HUES64 (cell line): ENCODE data around the gene TP53TG3D.
"Not testable (repeated sequence)": the region's sequence is repeated elsewhere in the genome, so short reads cannot be mapped to it uniquely, and the experiment has no call there.

Experiments
- H3K27ac ChIP-seq: 2 replicates; pipeline ENCODE4 v1.7.0; 2013; ENCODE audit warnings: low read depth, low read length, inconsistent platforms
- H3K27me3 ChIP-seq: 2 replicates; pipeline ENCODE4 v1.6.1; 2013; ENCODE audit warnings: mild to moderate bottlenecking, low read length; ENCODE audit not compliant: insufficient read depth
- H3K36me3 ChIP-seq: 2 replicates; pipeline ENCODE4 v1.6.1; 2013; ENCODE audit warnings: mild to moderate bottlenecking, low read length; ENCODE audit not compliant: insufficient read depth
- H3K4me1 ChIP-seq: 2 replicates; pipeline ENCODE4 v1.6.1; 2013; ENCODE audit warnings: mild to moderate bottlenecking, low read length, moderate library complexity; ENCODE audit not compliant: insufficient read depth
- H3K4me3 ChIP-seq: 2 replicates; pipeline ENCODE4 v1.5.1; 2013; ENCODE audit warnings: mild to moderate bottlenecking, low read length, moderate library complexity
- H3K9ac ChIP-seq: 2 replicates; pipeline ENCODE4 v1.6.1; 2013; ENCODE audit warnings: mild to moderate bottlenecking, low read depth, low read length
- H3K9me3 ChIP-seq: 2 replicates; pipeline ENCODE4 v1.6.1; 2013; ENCODE audit warnings: low read depth, low read length; ENCODE audit not compliant: insufficient read depth
- WGBS: fragments of 150-250, 120-280 bp; methylation state at CpG from one replicate; pipeline ENCODE4 v1.1.7; 2013; ENCODE audit warnings: missing lambda C conversion rate; 5-methylcytosine and 5-hydroxymethylcytosine counted together

The TP53TG3D gene

DNA sequence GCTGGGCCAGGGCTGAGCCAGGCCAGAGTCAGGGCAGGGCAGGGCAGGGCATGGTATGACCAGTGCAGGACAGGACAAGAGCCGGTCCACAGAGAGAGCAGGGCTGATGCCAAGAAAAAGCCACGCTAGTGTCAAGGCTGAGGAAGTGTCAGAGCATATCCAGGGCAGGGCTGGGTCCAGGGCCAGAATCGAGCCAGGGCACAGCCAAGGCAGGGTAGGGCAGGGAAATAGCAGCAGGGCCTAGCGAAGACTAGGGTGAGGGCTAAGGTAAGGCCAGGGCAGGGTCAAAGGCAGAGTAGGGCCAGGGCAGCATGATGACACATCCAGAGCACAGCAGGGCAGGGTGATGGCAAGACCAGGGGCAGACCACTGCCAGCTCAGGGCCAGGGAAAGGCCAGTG lies 49.7 kb downstream of the TP53TG3D start:
- not testable (repeated sequence) for H3K36me3 ChIP-seq, H3K4me1 ChIP-seq, H3K4me3 ChIP-seq, H3K9ac ChIP-seq, H3K27me3 ChIP-seq, H3K27ac ChIP-seq, H3K9me3 ChIP-seq
- no CpG with 5 or more reads among the region's 4 CpGs for WGBS
